Thoracic aorta (tissue), 2 donors: ENCODE measurements around the gene CWF19L1. TPM values are rescaled to one million over a fixed set of nuclear protein-coding genes. Genes with fewer than 3 reads are reported as not detected.
"Not testable (repeated sequence)": the region's sequence is repeated elsewhere in the genome, so short reads cannot be mapped to it uniquely, and the experiment has no call there.

Experiments
- ATAC-seq: fragments of 150-250 bp; one replicate; pipeline ENCODE4 v1.8.0; 2017; ENCODE audit warnings: low read depth; ENCODE audit not compliant: insufficient number of reproducible peaks, low FRiP score
- DNase-seq: peaks from one replicate; pipeline ENCODE4 v3.0.0-alpha.2; 2020; ENCODE audit warnings: low spot score
- H3K27ac ChIP-seq, 2 donors: fragments of 200-600 bp; sonication (generic); 1 replicate in 1 of 2; 2 replicates in 1 of 2; pipeline ENCODE4 v1.5.1; 2016; ENCODE audit warnings: mild to moderate bottlenecking in 2 of 2, moderate library complexity in 2 of 2
- H3K27me3 ChIP-seq: fragments of 200-600 bp; sonication (generic); replicated peaks from 2 replicates; pipeline ENCODE4 v1.6.0; 2016; ENCODE audit warnings: mild to moderate bottlenecking; ENCODE audit not compliant: insufficient read depth
- H3K36me3 ChIP-seq: fragments of 200-600 bp; sonication (generic); one replicate; pipeline ENCODE4 v1.5.1; 2016
- H3K4me1 ChIP-seq, 2 donors: fragments of 200-600 bp; sonication (generic); 1 replicate in 1 of 2; 2 replicates in 1 of 2; pipeline versions ENCODE4 v1.5.1 to v1.6.0; 2016; ENCODE audit warnings: low read depth in 2 of 2, mild to moderate bottlenecking in 1 of 2; ENCODE audit not compliant: control insufficient read depth in 1 of 2
- H3K4me3 ChIP-seq: fragments of 200-600 bp; sonication (generic); 2 replicates; pipeline ENCODE4 v1.5.1; 2016; ENCODE audit warnings: mild to moderate bottlenecking
- H3K9me3 ChIP-seq: fragments of 200-600 bp; sonication (generic); 2 replicates; pipeline ENCODE4 v1.5.1; 2016
- total RNA-seq, 2 donors: library from RNA; depleted of rRNA; stranded (reverse); fragments of >200 nt; gene quantifications; one replicate each; pipeline versions ENCODE4 v1.1.0 to v1.2.3, GENCODE V29; 2016
- TF ChIP-seq, protein P1 (sequence below): fragments of 200-600 bp; sonication (generic); IDR thresholded peaks from one replicate; pipeline ENCODE4 v1.5.1; 2019; ENCODE audit warnings: antibody characterized with exemption

Gene CWF19L1
- total RNA-seq, 2 donors from 2014 or later = 19.5 to 27.2 TPM

DNA sequence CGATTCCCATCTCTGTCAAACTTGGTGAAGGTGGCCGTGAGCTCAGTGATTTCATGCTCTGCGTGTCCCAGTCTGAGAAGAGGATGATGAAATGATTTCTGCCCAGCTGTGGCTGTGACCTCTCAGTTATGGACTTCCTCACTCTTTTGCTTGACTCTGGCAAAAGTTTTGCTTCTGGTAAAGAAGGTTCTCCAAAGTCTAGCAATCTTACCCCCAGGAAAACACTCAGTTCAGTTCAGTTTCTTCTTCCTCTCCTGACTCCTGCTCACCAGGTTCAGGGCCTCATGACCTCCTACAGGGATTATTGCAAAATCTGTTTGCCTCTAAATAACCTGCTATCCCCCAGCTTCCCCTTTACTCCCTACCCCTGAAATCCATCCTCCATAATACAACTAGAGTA, 23.9 kb upstream of the CWF19L1 start:
- Histone ChIP-seq H3K4me3 (no peak overlapping the region), H3K9me3 (no peaks in the 10 kb centered on the region), H3K27me3 (no peaks in the 10 kb centered on the region), H3K27ac (no peak overlapping the region), H3K4me1 (peaks cover 3 to 8% of the 10 kb centered on the region in 2 donors), H3K36me3 (no peaks in the 10 kb centered on the region)
- ATAC-seq = no peak
- no peak for DNase-seq
- TF ChIP-seq, protein P1, sequence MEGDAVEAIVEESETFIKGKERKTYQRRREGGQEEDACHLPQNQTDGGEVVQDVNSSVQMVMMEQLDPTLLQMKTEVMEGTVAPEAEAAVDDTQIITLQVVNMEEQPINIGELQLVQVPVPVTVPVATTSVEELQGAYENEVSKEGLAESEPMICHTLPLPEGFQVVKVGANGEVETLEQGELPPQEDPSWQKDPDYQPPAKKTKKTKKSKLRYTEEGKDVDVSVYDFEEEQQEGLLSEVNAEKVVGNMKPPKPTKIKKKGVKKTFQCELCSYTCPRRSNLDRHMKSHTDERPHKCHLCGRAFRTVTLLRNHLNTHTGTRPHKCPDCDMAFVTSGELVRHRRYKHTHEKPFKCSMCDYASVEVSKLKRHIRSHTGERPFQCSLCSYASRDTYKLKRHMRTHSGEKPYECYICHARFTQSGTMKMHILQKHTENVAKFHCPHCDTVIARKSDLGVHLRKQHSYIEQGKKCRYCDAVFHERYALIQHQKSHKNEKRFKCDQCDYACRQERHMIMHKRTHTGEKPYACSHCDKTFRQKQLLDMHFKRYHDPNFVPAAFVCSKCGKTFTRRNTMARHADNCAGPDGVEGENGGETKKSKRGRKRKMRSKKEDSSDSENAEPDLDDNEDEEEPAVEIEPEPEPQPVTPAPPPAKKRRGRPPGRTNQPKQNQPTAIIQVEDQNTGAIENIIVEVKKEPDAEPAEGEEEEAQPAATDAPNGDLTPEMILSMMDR = no peak

DNA sequence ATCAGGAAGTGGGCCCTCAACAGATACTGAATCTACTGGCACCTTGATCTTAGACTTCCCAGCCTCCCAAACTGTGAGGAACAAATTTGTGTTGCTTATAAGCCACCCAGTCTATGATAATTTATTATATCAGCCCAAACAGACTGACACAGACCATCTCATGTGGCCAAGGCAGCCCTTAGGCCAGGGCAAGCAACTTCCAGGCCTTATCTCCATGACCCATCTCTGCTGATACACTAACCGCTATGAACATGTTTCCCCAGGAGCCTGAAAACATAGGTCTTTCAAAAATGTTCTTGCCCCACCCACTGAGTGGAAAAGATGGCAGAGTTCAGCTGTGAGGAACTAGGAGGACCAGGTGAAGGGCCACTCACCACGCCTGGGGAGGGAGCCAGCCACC, 22.2 kb upstream of the CWF19L1 start:
- DNase-seq (no peak), ATAC-seq (no peak)
- no peaks in the 10 kb centered on the region for H3K9me3 ChIP-seq
- H3K4me1 ChIP-seq = peaks cover 13 to 21% of the 10 kb centered on the region in 2 donors
- no peaks in the 10 kb centered on the region for H3K36me3 ChIP-seq
- no peaks in the 10 kb centered on the region for H3K27me3 ChIP-seq
- TF ChIP-seq, protein P1 = no peak
- no peak overlapping the region for H3K4me3 ChIP-seq
- H3K27ac ChIP-seq = no peak overlapping the region

DNA sequence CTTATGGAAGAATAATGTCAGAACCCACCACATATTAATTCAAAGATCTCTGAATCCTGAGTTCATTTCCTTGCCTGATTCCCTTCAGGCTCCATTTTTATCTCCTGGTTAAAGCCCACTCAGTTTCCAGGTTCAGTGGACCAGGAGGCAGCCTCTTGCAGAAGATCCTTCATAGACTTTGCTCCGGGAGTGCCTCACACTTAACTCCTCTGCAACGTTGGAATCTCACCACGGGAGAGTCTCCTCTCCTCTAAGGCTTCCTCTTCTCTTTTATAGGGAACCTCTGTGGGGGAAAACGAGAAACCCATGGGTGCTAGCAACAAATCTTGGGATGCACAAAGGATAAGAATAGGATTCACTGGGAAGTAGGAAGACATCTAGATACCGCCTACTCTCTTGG, 20.8 kb upstream of the CWF19L1 start:
- ATAC-seq = no peak
- no peaks in the 10 kb centered on the region for H3K36me3 ChIP-seq
- TF ChIP-seq, protein P1 = no peak
- peaks cover 17 to 35% of the 10 kb centered on the region in 2 donors for H3K4me1 ChIP-seq
- H3K27ac ChIP-seq = no peak overlapping the region
- H3K27me3 ChIP-seq = no peaks in the 10 kb centered on the region
- H3K4me3 ChIP-seq = no peak overlapping the region
- DNase-seq = no peak
- no peaks in the 10 kb centered on the region for H3K9me3 ChIP-seq

DNA sequence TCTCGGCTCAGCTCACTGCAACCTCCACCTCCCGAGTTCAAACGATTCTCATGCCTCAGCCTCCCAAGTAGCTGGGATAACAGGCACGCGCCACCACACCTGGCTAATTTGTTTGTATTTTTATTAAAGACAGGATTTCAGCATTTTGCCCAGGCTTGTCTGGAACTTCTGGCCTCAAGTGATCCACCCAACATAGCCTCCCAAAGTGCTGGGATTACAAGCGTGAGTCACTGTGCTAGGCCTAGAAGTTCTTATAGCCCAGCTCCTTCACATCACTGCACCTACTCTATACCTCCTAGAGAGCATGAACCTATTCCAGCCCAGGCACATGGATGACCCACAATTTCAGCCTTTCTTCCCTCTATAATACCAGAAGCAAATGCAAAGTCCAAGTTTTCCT, 20.3 kb upstream of the CWF19L1 start:
- no peak for DNase-seq

DNA sequence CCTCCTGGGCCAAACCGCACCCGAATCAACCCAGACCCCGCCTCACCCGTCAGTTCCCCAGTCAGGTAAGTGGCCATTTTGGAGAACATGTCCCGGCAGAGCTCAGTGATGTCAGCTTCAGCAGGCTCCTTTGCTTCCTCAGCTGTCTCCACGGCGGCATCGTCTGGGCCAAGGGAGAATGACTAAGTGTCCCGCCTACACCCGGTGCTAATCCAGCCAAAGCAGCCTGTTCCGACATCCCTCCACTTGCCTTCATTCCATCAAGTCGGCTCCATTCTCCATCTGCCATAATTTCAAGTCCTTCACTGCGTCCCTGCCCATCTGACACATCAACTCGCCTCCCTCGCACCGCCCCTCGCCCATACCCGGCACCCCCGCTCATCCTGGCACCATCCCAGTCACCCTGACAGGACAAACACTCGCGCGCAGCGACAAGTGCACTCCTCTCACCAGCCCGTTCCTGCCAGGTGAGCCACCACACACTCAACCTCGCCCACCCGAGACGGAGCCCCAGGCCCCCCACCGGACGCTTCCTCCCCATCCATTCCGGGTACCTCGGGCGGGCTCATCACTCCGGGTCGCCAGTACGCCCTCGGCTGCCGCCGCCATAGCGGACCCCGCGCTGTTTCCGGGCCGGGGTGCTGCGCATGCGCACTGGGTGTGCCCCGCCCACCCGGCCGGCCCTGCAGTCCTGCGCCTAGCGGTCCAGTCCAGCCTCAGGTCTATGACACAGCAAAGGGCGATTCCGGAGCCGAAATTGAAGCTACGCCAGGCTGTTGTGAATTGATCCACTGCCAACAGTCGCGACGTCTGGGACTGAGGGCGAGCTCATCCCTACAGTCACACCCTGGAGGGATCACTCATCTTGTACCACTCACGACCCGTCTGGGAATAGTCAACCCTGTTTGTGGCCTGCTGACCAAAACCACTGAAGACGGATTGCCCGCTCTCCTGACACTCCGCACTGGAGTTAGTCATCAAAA, 18.9 kb upstream of the CWF19L1 start, which contains the start of gene BLOC1S2:
TSS of gene BLOC1S2 (minus strand) at position 630 of the 983 bp plus-strand sequence. CDS start at position 609, 21 bp downstream.
- TF ChIP-seq, protein P1 = no peak
- Histone ChIP-seq H3K27ac (peak within 1 kb of the TSS; percentile 97 to 99), H3K4me1 (peaks cover 17 to 41% of the 10 kb centered on the region in 2 donors), H3K36me3 (no peaks in the 10 kb centered on the region), H3K27me3 (no peaks in the 10 kb centered on the region), H3K9me3 (no peaks in the 10 kb centered on the region), H3K4me3 (peak within 1 kb of the TSS; percentile 98)
- DNase-seq = peak; percentile 63
- ATAC-seq = peak; percentile 97

More for the DNA sequence above, 20.3 kb upstream of the CWF19L1 start:
- H3K36me3 ChIP-seq = no peaks in the 10 kb centered on the region
- H3K4me3 ChIP-seq = no peak overlapping the region
- TF ChIP-seq, protein P1 = no peak
- peak overlapping the region in 1 of 2 donors; percentile 99 for H3K27ac ChIP-seq
- no peak for ATAC-seq
- peaks cover 17 to 40% of the 10 kb centered on the region in 2 donors for H3K4me1 ChIP-seq
- H3K9me3 ChIP-seq = no peaks in the 10 kb centered on the region
- no peaks in the 10 kb centered on the region for H3K27me3 ChIP-seq

DNA sequence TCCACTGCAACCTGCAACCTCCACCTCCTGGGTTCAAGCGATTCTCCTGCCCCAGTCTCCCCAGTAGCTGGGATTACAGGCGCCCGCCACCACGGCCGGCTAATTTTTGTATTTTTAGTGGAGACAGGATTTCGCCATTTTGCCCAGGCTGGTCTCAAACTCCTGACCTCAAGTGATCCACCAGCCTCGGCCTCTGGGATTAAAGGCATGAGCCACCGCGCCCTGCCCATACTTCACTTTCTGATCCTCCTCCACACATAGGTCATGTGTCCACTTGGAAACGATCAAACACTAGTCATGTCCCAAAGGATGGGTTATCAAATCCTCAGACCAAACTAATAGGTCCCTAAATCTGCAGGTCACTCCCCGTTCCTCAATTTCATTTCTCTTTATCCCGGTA, 17.9 kb upstream of the CWF19L1 start:
- Histone ChIP-seq H3K27ac (peak overlapping the region; percentile 97 to 99), H3K4me3 (peak overlapping the region; percentile 98), H3K4me1 (peaks cover 17 to 41% of the 10 kb centered on the region in 2 donors)
- H3K36me3 ChIP-seq, H3K9me3 ChIP-seq, ATAC-seq, H3K27me3 ChIP-seq, DNase-seq: not testable (repeated sequence)
